Lower lobe of right lung (tissue), 2 donors: ENCODE data around the gene GLIPR1. TPM values are rescaled to one million over a fixed set of nuclear protein-coding genes. Genes with fewer than 3 reads are reported as not detected.

ENCODE experiments used
- ATAC-seq, 2 donors: fragments of 200-7000 bp; cut with Tn5 transposase; one replicate each; pipeline ENCODE4 v1.9.1; 2020 to 2022; ENCODE audit warnings: mild to moderate bottlenecking in 2 of 2, moderate library complexity in 2 of 2
- DNase-seq: peaks from one replicate; pipeline ENCODE4 v3.0.0-alpha.2; 2020
- H3K27ac ChIP-seq: fragments of 200-600 bp; one replicate; pipeline ENCODE4 v1.8.0; 2022
- H3K27me3 ChIP-seq: fragments of 200-600 bp; one replicate; pipeline ENCODE4 v1.8.0; 2022; ENCODE audit warnings: low read depth
- H3K36me3 ChIP-seq: fragments of 200-600 bp; one replicate; pipeline ENCODE4 v1.8.0; 2022; ENCODE audit warnings: mild to moderate bottlenecking
- H3K4me1 ChIP-seq: fragments of 200-600 bp; one replicate; pipeline ENCODE4 v1.8.0; 2022
- H3K4me3 ChIP-seq: fragments of 200-600 bp; one replicate; pipeline ENCODE4 v1.8.0; 2022; ENCODE audit warnings: mild to moderate bottlenecking
- H3K9me3 ChIP-seq: fragments of 200-600 bp; one replicate; pipeline ENCODE4 v1.8.0; 2022
- intact Hi-C: fragments of 100-400 bp; cut with DNase I; formaldehyde crosslinking; loops from one replicate; pipeline ENCODE4 v1.11.0; 2022
- total RNA-seq: library from RNA; stranded (reverse); fragmentation: NEBNext Ultra II Directional; extraction: Animal tissue kit (Norgen Biotek cat#: 25700); gene quantifications from one replicate; pipeline ENCODE4 v1.2.1, GENCODE V29; 2021
- TF ChIP-seq, protein P1 (sequence below): fragments of 200-600 bp; IDR thresholded peaks from one replicate; pipeline ENCODE4 v1.8.0; 2022; ENCODE audit warnings: antibody characterized with exemption, mild to moderate bottlenecking
- donor health status: DM: no; HTN: yes; CAD: no; lungs with severe emphysema.

The GLIPR1 gene
- total RNA-seq, 1 donor from 2014 or later, result 52.0 TPM

DNA sequence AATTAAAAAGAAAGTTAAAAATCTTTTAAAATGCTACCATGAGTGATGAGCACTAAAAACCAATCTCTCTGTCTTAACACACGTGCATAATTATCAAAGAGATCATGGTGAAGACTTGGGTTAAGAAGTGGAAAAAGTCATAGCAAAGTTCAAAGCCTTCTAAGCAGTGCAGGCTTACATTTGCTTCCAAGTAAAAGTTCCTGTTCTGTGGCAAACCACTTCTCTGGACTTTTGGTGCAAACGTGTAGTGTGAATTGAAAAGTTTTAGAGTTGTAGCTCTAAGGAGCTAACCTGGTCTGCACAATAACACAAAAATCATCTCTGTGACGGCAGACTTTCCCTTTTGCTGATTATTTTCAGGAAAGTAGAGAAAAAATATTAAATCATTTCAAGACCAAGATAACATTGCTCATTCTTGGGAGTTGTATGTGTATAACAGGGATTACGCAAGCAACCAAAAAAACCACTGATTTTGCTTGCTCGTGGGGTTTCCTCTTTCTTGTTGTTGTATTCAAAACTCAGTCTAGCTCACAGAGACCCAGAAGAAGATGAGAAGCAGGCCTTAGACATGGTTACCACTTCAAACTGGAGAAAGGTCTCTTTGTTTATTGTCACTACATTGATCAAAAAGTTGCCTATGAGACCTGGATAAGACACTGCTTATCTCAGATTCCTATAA lies 2.3 kb upstream of the GLIPR1 start:
- H3K27me3 ChIP-seq, result no peaks in the 10 kb centered on the region
- DNase-seq (no peak), ATAC-seq (peak; percentile 46 to 53)
- peaks cover 25% of the 10 kb centered on the region for H3K4me1 ChIP-seq
- no peak overlapping the region for H3K4me3 ChIP-seq
- no peaks in the 10 kb centered on the region for H3K36me3 ChIP-seq
- intact Hi-C loops, result no loop called here
- H3K27ac ChIP-seq, result peak overlapping the region; percentile 82
- TF ChIP-seq, protein P1, sequence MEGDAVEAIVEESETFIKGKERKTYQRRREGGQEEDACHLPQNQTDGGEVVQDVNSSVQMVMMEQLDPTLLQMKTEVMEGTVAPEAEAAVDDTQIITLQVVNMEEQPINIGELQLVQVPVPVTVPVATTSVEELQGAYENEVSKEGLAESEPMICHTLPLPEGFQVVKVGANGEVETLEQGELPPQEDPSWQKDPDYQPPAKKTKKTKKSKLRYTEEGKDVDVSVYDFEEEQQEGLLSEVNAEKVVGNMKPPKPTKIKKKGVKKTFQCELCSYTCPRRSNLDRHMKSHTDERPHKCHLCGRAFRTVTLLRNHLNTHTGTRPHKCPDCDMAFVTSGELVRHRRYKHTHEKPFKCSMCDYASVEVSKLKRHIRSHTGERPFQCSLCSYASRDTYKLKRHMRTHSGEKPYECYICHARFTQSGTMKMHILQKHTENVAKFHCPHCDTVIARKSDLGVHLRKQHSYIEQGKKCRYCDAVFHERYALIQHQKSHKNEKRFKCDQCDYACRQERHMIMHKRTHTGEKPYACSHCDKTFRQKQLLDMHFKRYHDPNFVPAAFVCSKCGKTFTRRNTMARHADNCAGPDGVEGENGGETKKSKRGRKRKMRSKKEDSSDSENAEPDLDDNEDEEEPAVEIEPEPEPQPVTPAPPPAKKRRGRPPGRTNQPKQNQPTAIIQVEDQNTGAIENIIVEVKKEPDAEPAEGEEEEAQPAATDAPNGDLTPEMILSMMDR, result no peak
- H3K9me3 ChIP-seq, result no peaks in the 10 kb centered on the region

DNA sequence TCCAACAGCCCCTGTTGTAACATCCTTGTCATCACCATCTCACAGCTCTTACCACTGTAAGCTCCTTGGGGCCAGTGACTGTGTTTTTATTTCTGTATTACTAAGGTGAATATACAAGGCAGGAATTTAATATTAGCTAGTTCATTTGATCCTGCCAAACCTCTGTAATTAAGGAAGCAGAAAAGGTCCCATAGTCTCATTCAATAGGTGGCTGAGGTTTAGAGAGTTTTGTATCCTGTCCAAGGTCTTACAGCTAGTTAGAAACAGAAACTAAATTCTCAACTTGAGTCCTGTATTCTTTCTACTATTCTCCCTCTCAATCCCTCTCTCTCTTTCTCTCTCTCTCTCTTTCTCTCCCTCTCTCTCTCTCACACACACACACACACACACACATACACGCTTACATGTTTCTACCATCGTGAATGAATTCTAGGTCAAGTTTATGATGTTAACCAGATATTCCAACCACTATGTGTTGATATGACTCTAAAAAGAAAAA lies 543 bp upstream of the GLIPR1 start:
- H3K4me1 ChIP-seq, result peaks cover 43% of the 10 kb centered on the region

DNA sequence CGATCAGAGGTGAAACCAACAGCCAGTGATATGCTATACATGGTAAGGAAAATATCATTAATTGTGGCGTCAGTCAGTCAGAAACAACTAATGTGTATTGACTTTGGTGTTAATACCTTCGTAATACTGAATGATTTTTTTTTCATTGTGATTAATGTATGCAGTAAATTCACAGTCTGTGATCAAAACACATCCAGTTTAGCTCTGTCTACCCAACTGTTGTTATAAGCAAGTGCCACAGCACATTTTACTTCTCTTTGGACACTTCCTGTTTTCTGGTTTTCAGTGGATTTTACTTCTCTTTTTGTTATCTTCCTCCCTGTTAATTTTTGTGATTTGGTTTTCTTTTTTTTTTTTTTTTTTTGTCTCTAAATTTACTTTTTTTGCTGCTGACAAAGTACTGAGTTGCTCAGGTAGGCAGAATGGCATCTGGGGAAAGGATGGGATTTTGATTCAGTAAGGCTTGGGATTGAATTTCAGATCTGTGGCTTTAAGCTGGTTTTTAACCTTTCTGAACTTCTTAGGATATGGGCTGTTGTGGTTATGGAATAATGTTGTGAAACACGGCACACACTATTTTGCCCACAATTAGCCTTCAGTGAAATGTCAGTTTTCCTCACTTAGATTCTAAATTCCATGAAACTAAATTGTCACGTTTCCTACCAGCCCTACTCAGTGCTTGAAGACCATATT lies 604 bp downstream of the GLIPR1 start:
- peak in 1 of 2 donors; percentile 51 for ATAC-seq
- intact Hi-C loops, result no loop called here
- Histone ChIP-seq H3K4me1 (peaks cover 43% of the 10 kb centered on the region), H3K36me3 (no peaks in the 10 kb centered on the region), H3K4me3 (peak overlapping the region; percentile 48), H3K27ac (peak overlapping the region; percentile 82), H3K27me3 (no peaks in the 10 kb centered on the region), H3K9me3 (no peaks in the 10 kb centered on the region)
- no peak for DNase-seq
- TF ChIP-seq, protein P1, result no peak

More for the DNA sequence above, 543 bp upstream of the GLIPR1 start:
- ATAC-seq, result peak; percentile 40 to 48
- intact Hi-C loops, result no loop called here
- H3K4me3 ChIP-seq, result peak overlapping the region; percentile 48
- peak overlapping the region; percentile 82 for H3K27ac ChIP-seq
- TF ChIP-seq, protein P1, result no peak
- no peaks in the 10 kb centered on the region for H3K27me3 ChIP-seq
- DNase-seq, result no peak
- H3K9me3 ChIP-seq, result no peaks in the 10 kb centered on the region
- H3K36me3 ChIP-seq, result no peaks in the 10 kb centered on the region

DNA sequence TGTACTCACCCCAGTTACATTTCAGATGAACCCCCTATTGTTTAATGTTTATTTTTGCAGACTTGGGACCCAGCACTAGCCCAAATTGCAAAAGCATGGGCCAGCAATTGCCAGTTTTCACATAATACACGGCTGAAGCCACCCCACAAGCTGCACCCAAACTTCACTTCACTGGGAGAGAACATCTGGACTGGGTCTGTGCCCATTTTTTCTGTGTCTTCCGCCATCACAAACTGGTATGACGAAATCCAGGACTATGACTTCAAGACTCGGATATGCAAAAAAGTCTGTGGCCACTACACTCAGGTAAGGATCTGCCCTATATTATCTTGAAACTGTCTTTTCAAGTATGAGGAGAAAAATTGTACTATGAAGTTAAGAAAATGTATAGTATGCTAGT lies 1.2 kb downstream of the GLIPR1 start:
- Histone ChIP-seq H3K36me3 (no peaks in the 10 kb centered on the region), H3K27ac (peak overlapping the region; percentile 82), H3K4me1 (peaks cover 43% of the 10 kb centered on the region), H3K27me3 (no peaks in the 10 kb centered on the region), H3K9me3 (no peaks in the 10 kb centered on the region), H3K4me3 (peak overlapping the region; percentile 48)
- intact Hi-C loops, result no loop called here
- no peak for DNase-seq
- TF ChIP-seq, protein P1, result no peak
- ATAC-seq, result no peak

DNA sequence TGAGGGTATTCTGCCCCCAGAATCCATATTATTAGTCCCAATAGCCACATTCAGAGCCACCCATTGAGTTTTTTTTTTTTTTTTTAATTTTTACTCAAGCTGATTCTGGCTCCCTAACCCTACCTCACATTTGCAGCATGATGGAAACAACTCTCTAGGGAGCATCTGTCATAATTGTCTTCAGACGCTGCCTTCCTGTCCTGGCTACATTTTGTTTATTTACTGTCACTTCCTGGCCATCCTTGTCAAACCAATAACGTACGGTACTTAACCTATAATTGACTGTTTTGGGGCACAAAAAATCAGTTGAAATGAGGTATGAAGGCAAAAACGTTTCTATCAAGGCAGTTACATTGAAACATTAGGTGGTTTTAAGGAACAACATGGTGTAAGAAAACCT lies 2.1 kb downstream of the GLIPR1 start:
- ATAC-seq, result no peak
- H3K36me3 ChIP-seq, result no peaks in the 10 kb centered on the region
- H3K9me3 ChIP-seq, result no peaks in the 10 kb centered on the region
- H3K4me3 ChIP-seq, result peak overlapping the region; percentile 48
- no peaks in the 10 kb centered on the region for H3K27me3 ChIP-seq
- peak overlapping the region; percentile 33 for H3K27ac ChIP-seq
- TF ChIP-seq, protein P1, result no peak
- peaks cover 43% of the 10 kb centered on the region for H3K4me1 ChIP-seq
- DNase-seq, result no peak
- intact Hi-C loops, result no loop called here
